ENCODE data around the gene ZNF580. TPM values are rescaled to one million over a fixed set of nuclear protein-coding genes. Genes with fewer than 3 reads are reported as not detected.

ZNF580 gene
- total RNA-seq, 1 donor from 2014 or later: 10.4 TPM

- no peak for TF ChIP-seq CTCF (IDR thresholded peaks at IDR 0.05; ENCODE audit: insufficient read depth, low read length, poor library complexity, severe bottlenecking)
- Histone ChIP-seq H3K27me3 (ENCODE audit: control insufficient read depth, insufficient read depth, low read length) (no peaks in the 10 kb centered on the region), H3K4me3 (ENCODE audit: low read depth, low read length) (peak within 1 kb of the TSS; percentile 79), H3K36me3 (ENCODE audit: control insufficient read depth, insufficient read depth, low read length) (peaks cover 4% of the 10 kb centered on the region)
- no peak for DNase-seq (ENCODE audit: low read depth)
Observed at GRCh38 chr19:55647732-55648584, 7.2 kb downstream of the ZNF580 start, which contains the start of gene CCDC106. Gene CCDC106, plus strand, starts transcription at chr19:55648212. Its CDS starts 835 bp downstream, at chr19:55649047.

- peaks cover 4% of the 10 kb centered on the region for H3K36me3 ChIP-seq (ENCODE audit: control insufficient read depth, insufficient read depth, low read length)
- no peak for DNase-seq (ENCODE audit: low read depth)
- H3K27me3 ChIP-seq (ENCODE audit: control insufficient read depth, insufficient read depth, low read length): no peaks in the 10 kb centered on the region
- TF ChIP-seq CTCF (IDR thresholded peaks at IDR 0.05; ENCODE audit: insufficient read depth, low read length, poor library complexity, severe bottlenecking): no peak
- H3K4me3 ChIP-seq (ENCODE audit: low read depth, low read length): peak overlapping the region; percentile 79
Observed at GRCh38 chr19:55648585-55649267, 7.9 kb downstream of the ZNF580 start.

- Histone ChIP-seq H3K4me3 (ENCODE audit: low read depth, low read length) (no peak overlapping the region), H3K36me3 (ENCODE audit: control insufficient read depth, insufficient read depth, low read length) (peaks cover 4% of the 10 kb centered on the region)
Observed at GRCh38 chr19:55649268-55650125, 8.7 kb downstream of the ZNF580 start.

GRCh38 chr19:55650126-55650557 lies 9.3 kb downstream of the ZNF580 start:
- TF ChIP-seq CTCF (IDR thresholded peaks at IDR 0.05; ENCODE audit: insufficient read depth, low read length, poor library complexity, severe bottlenecking): no peak
- no peak overlapping the region for H3K4me3 ChIP-seq (ENCODE audit: low read depth, low read length)
- H3K27me3 ChIP-seq (ENCODE audit: control insufficient read depth, insufficient read depth, low read length): no peaks in the 10 kb centered on the region

More at GRCh38 chr19:55649268-55650125, 8.7 kb downstream of the ZNF580 start:
- TF ChIP-seq CTCF (IDR thresholded peaks at IDR 0.05; ENCODE audit: insufficient read depth, low read length, poor library complexity, severe bottlenecking): no peak
- no peaks in the 10 kb centered on the region for H3K27me3 ChIP-seq (ENCODE audit: control insufficient read depth, insufficient read depth, low read length)
- no peak for DNase-seq (ENCODE audit: low read depth)

GRCh38 chr19:55650602-55651230 lies 9.9 kb downstream of the ZNF580 start:
- no peak overlapping the region for H3K4me3 ChIP-seq (ENCODE audit: low read depth, low read length)
- no peak for TF ChIP-seq CTCF (IDR thresholded peaks at IDR 0.05; ENCODE audit: insufficient read depth, low read length, poor library complexity, severe bottlenecking)
- no peaks in the 10 kb centered on the region for H3K27me3 ChIP-seq (ENCODE audit: control insufficient read depth, insufficient read depth, low read length)
- DNase-seq (ENCODE audit: low read depth): no peak
- H3K36me3 ChIP-seq (ENCODE audit: control insufficient read depth, insufficient read depth, low read length): no peaks in the 10 kb centered on the region

More at GRCh38 chr19:55650126-55650557, 9.3 kb downstream of the ZNF580 start:
- peaks cover 4% of the 10 kb centered on the region for H3K36me3 ChIP-seq (ENCODE audit: control insufficient read depth, insufficient read depth, low read length)
- no peak for DNase-seq (ENCODE audit: low read depth)
